HepG2 (cell line): ENCODE results near the gene PSMB10. TPM values are rescaled to one million over a fixed set of nuclear protein-coding genes. Genes with fewer than 3 reads are reported as not detected.
A peak's percentile ranks its signal among the peaks of the same experiment; 100 is the strongest.

Source experiments
- HHEX ChIP-seq: IDR thresholded peaks from 2 replicates; pipeline ENCODE4 v1.6.1; 2016; ENCODE audit warnings: control low read depth
- KDM3A ChIP-seq: IDR thresholded peaks from 2 replicates; pipeline ENCODE4 v1.6.1; 2018; ENCODE audit warnings: low read depth, missing compliant biosample characterization
- NFKBIZ ChIP-seq: IDR thresholded peaks from 2 replicates; pipeline ENCODE4 v1.6.1; 2018; ENCODE audit warnings: missing genetic modification reagents, missing compliant biosample characterization
- SMAD3 ChIP-seq: sonication (generic); formaldehyde crosslinking; IDR thresholded peaks from 2 replicates; pipeline ENCODE4 v1.4.0; 2020; ENCODE audit warnings: missing genetic modification reagents
- TARDBP ChIP-seq: sonication (generic); formaldehyde crosslinking; IDR thresholded peaks from 2 replicates; pipeline ENCODE4 v1.8.0; 2022; ENCODE audit warnings: mild to moderate bottlenecking, missing genetic modification reagents
- TCF7L2 ChIP-seq: IDR thresholded peaks from 2 replicates; pipeline ENCODE4 v1.6.1; 2011; ENCODE audit warnings: mild to moderate bottlenecking, low read depth, low read length, moderate library complexity
- ZNF558 ChIP-seq: sonication (generic); formaldehyde crosslinking; IDR thresholded peaks from 2 replicates; pipeline ENCODE4 v1.9.0; 2022; ENCODE audit warnings: mild to moderate bottlenecking, missing genetic modification reagents, borderline replicate concordance
- ZNF672 ChIP-seq: sonication (generic); formaldehyde crosslinking; IDR thresholded peaks from 2 replicates; pipeline ENCODE4 v1.8.1; 2022; ENCODE audit warnings: missing genetic modification reagents
- ZNF703 ChIP-seq: sonication (generic); formaldehyde crosslinking; IDR thresholded peaks from 2 replicates; pipeline ENCODE4 v1.5.1; 2020; ENCODE audit warnings: missing genetic modification reagents, mild to moderate bottlenecking, moderate library complexity, borderline replicate concordance
- ZNF724P ChIP-seq: sonication (generic); formaldehyde crosslinking; IDR thresholded peaks from 2 replicates; pipeline ENCODE4 v1.8.0; 2022; ENCODE audit warnings: missing genetic modification reagents, borderline replicate concordance
- polyA plus RNA-seq, 8 experiments: library from polyadenylated mRNA; depleted of rRNA in 3 of 8; stranded (reverse) in 7 of 8; unstranded in 1 of 8; fragments of >200 nt; fragmentation: Illumina TruSeq in 4 of 8; extraction: Trizol in 4 of 8; gene quantifications; 2 replicates each; pipeline versions ENCODE4 v1.2.1 to v1.2.3, GENCODE V29; 2011 to 2016; ENCODE audit warnings: low read depth in 4 of 8, missing spikeins in 1 of 8, mixed read lengths in 1 of 8; ENCODE audit not compliant: insufficient read depth in 1 of 8
- total RNA-seq, 5 experiments: library from RNA; depleted of rRNA; stranded (reverse); fragments of >200 nt; fragmentation: Illumina TruSeq; extraction: Trizol; gene quantifications; 2 replicates each; pipeline ENCODE4 v1.2.3, GENCODE V29; 2016; ENCODE audit warnings: low read depth in 1 of 5
- TF ChIP-seq, protein P1 (sequence below): sonication (generic); formaldehyde crosslinking; IDR thresholded peaks from 2 replicates; pipeline ENCODE4 v1.4.0; 2020; ENCODE audit warnings: missing genetic modification reagents
- TF ChIP-seq, protein P2 (sequence below): sonication (generic); formaldehyde crosslinking; IDR thresholded peaks from 2 replicates; pipeline ENCODE4 v1.8.1; 2023; ENCODE audit warnings: mild to moderate bottlenecking, inconsistent platforms, moderate library complexity, missing genetic modification reagents, borderline replicate concordance
- TF ChIP-seq, protein P3 (sequence below): sonication (generic); formaldehyde crosslinking; IDR thresholded peaks from 2 replicates; pipeline ENCODE4 v1.4.0; 2020; ENCODE audit warnings: mild to moderate bottlenecking, missing genetic modification reagents, borderline replicate concordance
- TF ChIP-seq, protein P4 (sequence below): sonication (generic); formaldehyde crosslinking; conservative IDR thresholded peaks from 2 replicates; pipeline ENCODE4 v1.8.1; 2023; ENCODE audit warnings: missing genetic modification reagents
- TF ChIP-seq, protein P5 (sequence below): sonication (generic); formaldehyde crosslinking; IDR thresholded peaks from 2 replicates; pipeline ENCODE4 v1.5.1; 2020; ENCODE audit warnings: missing genetic modification reagents, mild to moderate bottlenecking, borderline replicate concordance
- TF ChIP-seq, protein P6 (sequence below): conservative IDR thresholded peaks from 2 replicates; pipeline ENCODE4 v1.6.1; 2018; ENCODE audit warnings: missing genetic modification reagents

The PSMB10 gene
- total and polyA plus RNA-seq, 2 of the 13 experiments (the other 11 are each of a cell fraction or from before 2014, with no cell fraction given), result 12.7 to 65.9 TPM

DNA sequence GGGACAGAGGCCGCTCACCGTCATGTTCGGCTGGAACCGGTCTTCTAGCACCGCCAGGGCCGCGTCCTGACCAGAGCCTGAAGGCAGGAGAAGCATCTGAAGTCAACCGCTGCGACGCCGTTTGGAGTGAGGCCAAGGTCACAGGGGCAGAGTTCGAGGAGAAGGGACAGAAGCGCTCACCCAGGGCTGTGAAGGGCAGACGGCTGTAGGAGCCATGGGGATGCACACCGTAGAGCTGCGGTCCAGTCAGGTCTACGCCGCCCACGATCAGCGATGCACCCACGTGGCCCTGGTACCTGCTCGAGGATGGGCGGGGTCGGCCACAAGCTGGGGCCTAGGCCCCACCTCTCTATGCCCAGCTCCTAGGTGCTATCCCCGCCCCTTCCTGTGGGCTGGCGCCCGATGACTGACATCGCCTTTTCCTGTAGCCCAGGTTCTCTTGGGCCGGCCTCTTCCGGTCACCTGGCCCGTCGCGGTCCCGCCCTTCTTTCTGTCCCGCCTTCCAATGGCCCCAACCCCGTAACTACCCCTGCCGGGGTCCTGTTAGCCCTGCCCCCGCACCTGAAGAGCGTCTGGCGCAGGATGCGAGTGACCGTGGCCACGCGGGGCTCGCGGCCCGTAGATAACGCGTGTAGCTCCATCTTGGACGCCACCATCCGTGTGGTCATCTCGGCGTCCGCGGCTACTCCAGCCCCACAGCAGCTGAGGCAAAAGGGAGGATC lies 1.1 kb downstream of the PSMB10 start (continued):
- TF ChIP-seq TCF7L2, result no peak
- TF ChIP-seq TARDBP, result peak; percentile 57
- no peak; the same call in none of the 2 replicates for TF ChIP-seq SMAD3 (CRISPR knock-in tag)
- TF ChIP-seq, protein P1, sequence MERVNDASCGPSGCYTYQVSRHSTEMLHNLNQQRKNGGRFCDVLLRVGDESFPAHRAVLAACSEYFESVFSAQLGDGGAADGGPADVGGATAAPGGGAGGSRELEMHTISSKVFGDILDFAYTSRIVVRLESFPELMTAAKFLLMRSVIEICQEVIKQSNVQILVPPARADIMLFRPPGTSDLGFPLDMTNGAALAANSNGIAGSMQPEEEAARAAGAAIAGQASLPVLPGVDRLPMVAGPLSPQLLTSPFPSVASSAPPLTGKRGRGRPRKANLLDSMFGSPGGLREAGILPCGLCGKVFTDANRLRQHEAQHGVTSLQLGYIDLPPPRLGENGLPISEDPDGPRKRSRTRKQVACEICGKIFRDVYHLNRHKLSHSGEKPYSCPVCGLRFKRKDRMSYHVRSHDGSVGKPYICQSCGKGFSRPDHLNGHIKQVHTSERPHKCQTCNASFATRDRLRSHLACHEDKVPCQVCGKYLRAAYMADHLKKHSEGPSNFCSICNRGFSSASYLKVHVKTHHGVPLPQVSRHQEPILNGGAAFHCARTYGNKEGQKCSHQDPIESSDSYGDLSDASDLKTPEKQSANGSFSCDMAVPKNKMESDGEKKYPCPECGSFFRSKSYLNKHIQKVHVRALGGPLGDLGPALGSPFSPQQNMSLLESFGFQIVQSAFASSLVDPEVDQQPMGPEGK (CRISPR knock-in tag), result peak; percentile 93
- TF ChIP-seq, protein P2, sequence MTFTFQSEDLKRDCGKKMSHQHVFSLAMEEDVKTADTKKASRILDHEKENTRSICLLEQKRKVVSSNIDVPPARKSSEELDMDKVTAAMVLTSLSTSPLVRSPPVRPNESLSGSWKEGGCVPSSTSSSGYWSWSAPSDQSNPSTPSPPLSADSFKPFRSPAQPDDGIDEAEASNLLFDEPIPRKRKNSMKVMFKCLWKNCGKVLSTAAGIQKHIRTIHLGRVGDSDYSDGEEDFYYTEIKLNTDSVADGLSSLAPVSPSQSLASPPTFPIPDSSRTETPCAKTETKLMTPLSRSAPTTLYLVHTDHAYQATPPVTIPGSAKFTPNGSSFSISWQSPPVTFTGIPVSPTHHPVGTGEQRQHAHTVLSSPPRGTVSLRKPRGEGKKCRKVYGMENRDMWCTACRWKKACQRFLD (CRISPR knock-in tag), result peak; percentile 66
- TF ChIP-seq NFKBIZ (CRISPR knock-in tag), result peak; percentile 54; the same call in 1 of the 2 replicates
- TF ChIP-seq ZNF724P (CRISPR knock-in tag), result peak; percentile 96
- TF ChIP-seq, protein P3, sequence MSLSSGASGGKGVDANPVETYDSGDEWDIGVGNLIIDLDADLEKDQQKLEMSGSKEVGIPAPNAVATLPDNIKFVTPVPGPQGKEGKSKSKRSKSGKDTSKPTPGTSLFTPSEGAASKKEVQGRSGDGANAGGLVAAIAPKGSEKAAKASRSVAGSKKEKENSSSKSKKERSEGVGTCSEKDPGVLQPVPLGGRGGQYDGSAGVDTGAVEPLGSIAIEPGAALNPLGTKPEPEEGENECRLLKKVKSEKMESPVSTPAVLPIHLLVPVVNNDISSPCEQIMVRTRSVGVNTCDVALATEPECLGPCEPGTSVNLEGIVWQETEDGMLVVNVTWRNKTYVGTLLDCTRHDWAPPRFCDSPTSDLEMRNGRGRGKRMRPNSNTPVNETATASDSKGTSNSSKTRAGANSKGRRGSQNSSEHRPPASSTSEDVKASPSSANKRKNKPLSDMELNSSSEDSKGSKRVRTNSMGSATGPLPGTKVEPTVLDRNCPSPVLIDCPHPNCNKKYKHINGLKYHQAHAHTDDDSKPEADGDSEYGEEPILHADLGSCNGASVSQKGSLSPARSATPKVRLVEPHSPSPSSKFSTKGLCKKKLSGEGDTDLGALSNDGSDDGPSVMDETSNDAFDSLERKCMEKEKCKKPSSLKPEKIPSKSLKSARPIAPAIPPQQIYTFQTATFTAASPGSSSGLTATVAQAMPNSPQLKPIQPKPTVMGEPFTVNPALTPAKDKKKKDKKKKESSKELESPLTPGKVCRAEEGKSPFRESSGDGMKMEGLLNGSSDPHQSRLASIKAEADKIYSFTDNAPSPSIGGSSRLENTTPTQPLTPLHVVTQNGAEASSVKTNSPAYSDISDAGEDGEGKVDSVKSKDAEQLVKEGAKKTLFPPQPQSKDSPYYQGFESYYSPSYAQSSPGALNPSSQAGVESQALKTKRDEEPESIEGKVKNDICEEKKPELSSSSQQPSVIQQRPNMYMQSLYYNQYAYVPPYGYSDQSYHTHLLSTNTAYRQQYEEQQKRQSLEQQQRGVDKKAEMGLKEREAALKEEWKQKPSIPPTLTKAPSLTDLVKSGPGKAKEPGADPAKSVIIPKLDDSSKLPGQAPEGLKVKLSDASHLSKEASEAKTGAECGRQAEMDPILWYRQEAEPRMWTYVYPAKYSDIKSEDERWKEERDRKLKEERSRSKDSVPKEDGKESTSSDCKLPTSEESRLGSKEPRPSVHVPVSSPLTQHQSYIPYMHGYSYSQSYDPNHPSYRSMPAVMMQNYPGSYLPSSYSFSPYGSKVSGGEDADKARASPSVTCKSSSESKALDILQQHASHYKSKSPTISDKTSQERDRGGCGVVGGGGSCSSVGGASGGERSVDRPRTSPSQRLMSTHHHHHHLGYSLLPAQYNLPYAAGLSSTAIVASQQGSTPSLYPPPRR (CRISPR knock-in tag), result peak; percentile 48
- no peak for TF ChIP-seq HHEX (CRISPR knock-in tag)
- TF ChIP-seq, protein P4, sequence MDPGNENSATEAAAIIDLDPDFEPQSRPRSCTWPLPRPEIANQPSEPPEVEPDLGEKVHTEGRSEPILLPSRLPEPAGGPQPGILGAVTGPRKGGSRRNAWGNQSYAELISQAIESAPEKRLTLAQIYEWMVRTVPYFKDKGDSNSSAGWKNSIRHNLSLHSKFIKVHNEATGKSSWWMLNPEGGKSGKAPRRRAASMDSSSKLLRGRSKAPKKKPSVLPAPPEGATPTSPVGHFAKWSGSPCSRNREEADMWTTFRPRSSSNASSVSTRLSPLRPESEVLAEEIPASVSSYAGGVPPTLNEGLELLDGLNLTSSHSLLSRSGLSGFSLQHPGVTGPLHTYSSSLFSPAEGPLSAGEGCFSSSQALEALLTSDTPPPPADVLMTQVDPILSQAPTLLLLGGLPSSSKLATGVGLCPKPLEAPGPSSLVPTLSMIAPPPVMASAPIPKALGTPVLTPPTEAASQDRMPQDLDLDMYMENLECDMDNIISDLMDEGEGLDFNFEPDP (CRISPR knock-in tag), result no peak
- TF ChIP-seq ZNF558 (CRISPR knock-in tag), result peak; percentile 96; the same call in 1 of the 2 replicates
- TF ChIP-seq ZNF672, result no peak
- TF ChIP-seq, protein P5, sequence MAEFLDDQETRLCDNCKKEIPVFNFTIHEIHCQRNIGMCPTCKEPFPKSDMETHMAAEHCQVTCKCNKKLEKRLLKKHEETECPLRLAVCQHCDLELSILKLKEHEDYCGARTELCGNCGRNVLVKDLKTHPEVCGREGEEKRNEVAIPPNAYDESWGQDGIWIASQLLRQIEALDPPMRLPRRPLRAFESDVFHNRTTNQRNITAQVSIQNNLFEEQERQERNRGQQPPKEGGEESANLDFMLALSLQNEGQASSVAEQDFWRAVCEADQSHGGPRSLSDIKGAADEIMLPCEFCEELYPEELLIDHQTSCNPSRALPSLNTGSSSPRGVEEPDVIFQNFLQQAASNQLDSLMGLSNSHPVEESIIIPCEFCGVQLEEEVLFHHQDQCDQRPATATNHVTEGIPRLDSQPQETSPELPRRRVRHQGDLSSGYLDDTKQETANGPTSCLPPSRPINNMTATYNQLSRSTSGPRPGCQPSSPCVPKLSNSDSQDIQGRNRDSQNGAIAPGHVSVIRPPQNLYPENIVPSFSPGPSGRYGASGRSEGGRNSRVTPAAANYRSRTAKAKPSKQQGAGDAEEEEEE, result peak; percentile 67; the same call in 1 of the 2 replicates
- TF ChIP-seq, protein P6, sequence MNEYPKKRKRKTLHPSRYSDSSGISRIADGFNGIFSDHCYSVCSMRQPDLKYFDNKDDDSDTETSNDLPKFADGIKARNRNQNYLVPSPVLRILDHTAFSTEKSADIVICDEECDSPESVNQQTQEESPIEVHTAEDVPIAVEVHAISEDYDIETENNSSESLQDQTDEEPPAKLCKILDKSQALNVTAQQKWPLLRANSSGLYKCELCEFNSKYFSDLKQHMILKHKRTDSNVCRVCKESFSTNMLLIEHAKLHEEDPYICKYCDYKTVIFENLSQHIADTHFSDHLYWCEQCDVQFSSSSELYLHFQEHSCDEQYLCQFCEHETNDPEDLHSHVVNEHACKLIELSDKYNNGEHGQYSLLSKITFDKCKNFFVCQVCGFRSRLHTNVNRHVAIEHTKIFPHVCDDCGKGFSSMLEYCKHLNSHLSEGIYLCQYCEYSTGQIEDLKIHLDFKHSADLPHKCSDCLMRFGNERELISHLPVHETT (CRISPR knock-in tag), result peak; percentile 41; the same call in 1 of the 2 replicates
- peak; percentile 76 for TF ChIP-seq KDM3A (CRISPR knock-in tag)
- TF ChIP-seq ZNF703 (CRISPR knock-in tag), result no peak
